SK-N-SH (cell line): ENCODE measurements around the gene SELPLG. TPM values are rescaled to one million over a fixed set of nuclear protein-coding genes. Genes with fewer than 3 reads are reported as not detected.
A peak's percentile ranks its signal among the peaks of the same experiment; 100 is the strongest.

Experiments
- CTCF ChIA-PET: fragments of 300-600, 350-600 bp; formaldehyde crosslinking; extraction: SDS; loops from one replicate; lab custom pipeline; 2021; lab: Yijun Ruan, JAX
- POLR2A ChIA-PET: fragments of 350-600 bp; sonication (Branson Sonifier 250); formaldehyde crosslinking; extraction: SDS; loops from one replicate; lab custom pipeline; 2020; ENCODE audit warnings: antibody characterized with exemption, inconsistent platforms; lab: Yijun Ruan, JAX
- DNase-seq: peaks from one replicate; pipeline ENCODE4 v3.0.0; 2012
- H2AFZ ChIP-seq: fragments of 200-600 bp; sonication (generic); 2 replicates; pipeline ENCODE4 v1.8.1; 2016; ENCODE audit warnings: antibody characterized with exemption, mild to moderate bottlenecking, low read depth
- H3F3A ChIP-seq: fragments of 200-600 bp; sonication (generic); replicated peaks from 2 replicates; pipeline ENCODE3; 2016; ENCODE audit warnings: antibody characterized with exemption, mild to moderate bottlenecking; ENCODE audit not compliant: insufficient read depth
- H3K27ac ChIP-seq, 2 experiments: fragments of 200-500 bp in 1 of 2; fragments of 200-600 bp in 1 of 2; sonication (Bioruptor generic) in 1 of 2; sonication (generic), shearing (Covaris generic) in 1 of 2; 2 replicates each; pipeline versions ENCODE4 v1.5.1 to v1.6.1; 2014 to 2016; ENCODE audit warnings: low read depth in 2 of 2, inconsistent platforms in 1 of 2, low read length in 1 of 2, mild to moderate bottlenecking in 1 of 2, mixed read lengths in 1 of 2
- H3K27me3 ChIP-seq: fragments of 200-600 bp; sonication (generic), shearing (Covaris generic); 2 replicates; pipeline ENCODE4 v1.6.1; 2016; ENCODE audit warnings: mixed run types; ENCODE audit not compliant: insufficient read depth
- H3K36me3 ChIP-seq, 2 experiments: fragments of 200-500 bp in 1 of 2; fragments of 200-600 bp in 1 of 2; sonication (Bioruptor generic) in 1 of 2; sonication (generic) in 1 of 2; replicated peaks in 1 of 2; 2 replicates each; pipeline versions ENCODE3 to v1.5.1; 2014 to 2016; ENCODE audit warnings: low read length in 1 of 2, mild to moderate bottlenecking in 1 of 2; ENCODE audit not compliant: insufficient read depth in 2 of 2, control insufficient read depth in 1 of 2
- H3K4me1 ChIP-seq, 2 experiments: fragments of 200-500 bp in 1 of 2; fragments of 200-600 bp in 1 of 2; sonication (Bioruptor generic) in 1 of 2; sonication (generic), shearing (Covaris generic) in 1 of 2; 2 replicates each; pipeline versions ENCODE4 v1.5.1 to v1.6.1; 2014 to 2016; ENCODE audit warnings: low read depth in 1 of 2, low read length in 1 of 2, mixed run types in 1 of 2; ENCODE audit not compliant: insufficient read depth in 2 of 2, control insufficient read depth in 1 of 2
- H3K4me2 ChIP-seq: fragments of 200-600 bp; sonication (generic), shearing (Covaris generic); 2 replicates; pipeline ENCODE4 v1.6.1; 2017; ENCODE audit warnings: mixed run types
- H3K4me3 ChIP-seq, 2 experiments: fragments of 200-500 bp in 1 of 2; fragments of 200-600 bp in 1 of 2; sonication (Bioruptor generic) in 1 of 2; sonication (generic), shearing (Covaris generic) in 1 of 2; 2 replicates each; pipeline versions ENCODE4 v1.5.1 to v1.8.1; 2014 to 2016; ENCODE audit warnings: low read depth in 2 of 2, inconsistent platforms in 1 of 2, low read length in 1 of 2, mild to moderate bottlenecking in 1 of 2, mixed read lengths in 1 of 2, moderate library complexity in 1 of 2
- H3K79me2 ChIP-seq: fragments of 200-600 bp; sonication (generic); 2 replicates; pipeline ENCODE4 v1.8.1; 2017; ENCODE audit warnings: mild to moderate bottlenecking; ENCODE audit not compliant: insufficient read depth
- H3K9ac ChIP-seq: fragments of 200-600 bp; sonication (generic); 2 replicates; pipeline ENCODE4 v1.6.1; 2017; ENCODE audit warnings: mixed run types
- H3K9me2 ChIP-seq: fragments of 200-600 bp; sonication (generic); 2 replicates; pipeline ENCODE4 v1.6.1; 2017; ENCODE audit warnings: mixed run types
- H3K9me3 ChIP-seq: fragments of 200-600 bp; sonication (generic); 2 replicates; pipeline ENCODE4 v1.6.1; 2017; ENCODE audit warnings: mixed run types, mild to moderate bottlenecking, moderate library complexity
- H4K20me1 ChIP-seq: fragments of 200-600 bp; sonication (generic); 2 replicates; pipeline ENCODE4 v1.6.1; 2017; ENCODE audit warnings: mild to moderate bottlenecking, mixed run types; ENCODE audit not compliant: insufficient read depth
- ELF1 ChIP-seq: IDR thresholded peaks from 2 replicates; pipeline ENCODE4 v1.4.0; 2012
- FOXJ3 ChIP-seq: sonication (generic); formaldehyde crosslinking; IDR thresholded peaks from 2 replicates; pipeline ENCODE4 v1.5.1; 2020; ENCODE audit warnings: mild to moderate bottlenecking, missing genetic modification reagents
- GABPA ChIP-seq: IDR thresholded peaks from 2 replicates; pipeline ENCODE4 v1.4.0; 2012; ENCODE audit warnings: low read depth, mild to moderate bottlenecking
- GATA2 ChIP-seq: sonication (generic); formaldehyde crosslinking; IDR thresholded peaks from 2 replicates; pipeline ENCODE4 v1.5.0; 2020; ENCODE audit warnings: mild to moderate bottlenecking, missing genetic modification reagents
- JUND ChIP-seq: IDR thresholded peaks from 2 replicates; pipeline ENCODE4 v1.4.0; 2012
- MEF2A ChIP-seq: IDR thresholded peaks from 2 replicates; pipeline ENCODE4 v1.4.0; 2012; ENCODE audit warnings: low read depth, borderline replicate concordance
- MXI1 ChIP-seq: IDR thresholded peaks from 2 replicates; pipeline ENCODE4 v1.6.1; 2012; ENCODE audit warnings: mild to moderate bottlenecking, low read depth, low read length, improper control_type of control experiment
- NFIC ChIP-seq: IDR thresholded peaks from 2 replicates; pipeline ENCODE4 v1.4.0; 2012; ENCODE audit warnings: borderline replicate concordance
- NRF1 ChIP-seq: IDR thresholded peaks from 2 replicates; pipeline ENCODE4 v1.6.1; 2012; ENCODE audit warnings: low read depth, mild to moderate bottlenecking, low read length
- SMC3 ChIP-seq: IDR thresholded peaks from 2 replicates; pipeline ENCODE4 v1.6.1; 2012; ENCODE audit warnings: low read depth, low read length, improper control_type of control experiment
- TAF1 ChIP-seq: IDR thresholded peaks from 2 replicates; pipeline ENCODE4 v1.6.1; 2012; ENCODE audit warnings: low read depth, mild to moderate bottlenecking, low read length, moderate library complexity, borderline replicate concordance
- TCF12 ChIP-seq: IDR thresholded peaks from 2 replicates; pipeline ENCODE4 v1.4.0; 2012
- TEAD4 ChIP-seq: IDR thresholded peaks from 2 replicates; pipeline ENCODE4 v1.4.0; 2012; ENCODE audit warnings: mild to moderate bottlenecking, borderline replicate concordance; ENCODE audit not compliant: insufficient read depth
- USF1 ChIP-seq: IDR thresholded peaks from 2 replicates; pipeline ENCODE4 v1.4.0; 2012; ENCODE audit warnings: low read depth, borderline replicate concordance
- USF2 ChIP-seq: fragments of 150-350 bp; IDR thresholded peaks from 2 replicates; pipeline ENCODE4 v1.6.1; 2017; ENCODE audit warnings: antibody characterized with exemption, low read length, low read depth, borderline replicate concordance
- ZBTB33 ChIP-seq: IDR thresholded peaks from 2 replicates; pipeline ENCODE4 v1.4.0; 2012; ENCODE audit warnings: low read depth, borderline replicate concordance
- WGBS: methylation state at CpG from one replicate; pipeline ENCODE4 v1.1.6; 2017; ENCODE audit warnings: low lambda C conversion rate; 5-methylcytosine and 5-hydroxymethylcytosine counted together
- polyA plus RNA-seq, 3 experiments: library from polyadenylated mRNA; depleted of rRNA; stranded (reverse); fragments of >200 nt; gene quantifications; 2 replicates each; pipeline ENCODE4 v1.2.3, GENCODE V29; 2012
- TF ChIP-seq, protein P1 (sequence below): IDR thresholded peaks from 2 replicates; pipeline ENCODE4 v1.4.0; 2012; ENCODE audit warnings: low read depth
- TF ChIP-seq, protein P2 (sequence below): fragments of 150-350 bp; IDR thresholded peaks from 2 replicates; pipeline ENCODE4 v1.6.1; 2016; ENCODE audit warnings: mild to moderate bottlenecking, low read depth, low read length
- TF ChIP-seq, protein P3 (sequence below): IDR thresholded peaks from 2 replicates; pipeline ENCODE4; 2012

SELPLG gene
- polyA plus RNA-seq, 1 of the 3 experiments (the other 2 are of a cell fraction): 2.8 TPM

- no peak for TF ChIP-seq FOXJ3 (CRISPR knock-in tag)
- no peak for TF ChIP-seq MXI1
- no peak for TF ChIP-seq TCF12
- no peak for TF ChIP-seq TAF1
Observed at GRCh38 chr12:108681317-108681716, 47.6 kb upstream of the SELPLG start (continued).

- WGBS: 100% methylated on average over 1 of the region's 1 CpG
- ChIA-PET CTCF (interaction anchor here (1.6 to 2.7 kb wide), 4 partner anchors 10 to 124 kb away, joined by 3 to 10 read pairs (median 6); no protein-coding TSS in a partner anchor), POLR2A (interaction anchor here (0.7 kb wide), 1 partner anchor 171 kb away, joined by 3 read pairs; no protein-coding TSS in a partner anchor)
- Histone ChIP-seq H4K20me1 (peaks cover 64% of the 10 kb centered on the region), H3K4me2 (no peak overlapping the region), H2AFZ (no peak overlapping the region), H3K4me1 (peaks cover 1 to 24% of the 10 kb centered on the region in 2 experiments; a peak in 2 of 4 replicates), H3K27me3 (no peaks in the 10 kb centered on the region), H3K79me2 (peaks cover 100% of the 10 kb centered on the region), H3F3A (peaks cover 53% of the 10 kb centered on the region), H3K4me3 (no peak overlapping the region), H3K27ac (0 out of 4 replicates have a peak overlapping the region, but pooled peaks of 1 of the 2 experiments have one; percentile 20), H3K9me3 (no peaks in the 10 kb centered on the region), H3K36me3 (peaks cover 11 to 65% of the 10 kb centered on the region in 2 experiments), H3K9ac (no peak overlapping the region), H3K9me2 (no peaks in the 10 kb centered on the region)
- TF ChIP-seq NRF1 (no peak), USF2 (no peak), SMC3 (no peak), ELF1 (no peak), GABPA (no peak), GATA2 (CRISPR knock-in tag) (no peak), NFIC (no peak), TAF1 (no peak), TCF12 (no peak), TEAD4 (no peak), ZBTB33 (no peak), USF1 (no peak), MEF2A (no peak), JUND (no peak)
- TF ChIP-seq, protein P1, sequence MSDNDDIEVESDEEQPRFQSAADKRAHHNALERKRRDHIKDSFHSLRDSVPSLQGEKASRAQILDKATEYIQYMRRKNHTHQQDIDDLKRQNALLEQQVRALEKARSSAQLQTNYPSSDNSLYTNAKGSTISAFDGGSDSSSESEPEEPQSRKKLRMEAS: no peak
- TF ChIP-seq, protein P2, sequence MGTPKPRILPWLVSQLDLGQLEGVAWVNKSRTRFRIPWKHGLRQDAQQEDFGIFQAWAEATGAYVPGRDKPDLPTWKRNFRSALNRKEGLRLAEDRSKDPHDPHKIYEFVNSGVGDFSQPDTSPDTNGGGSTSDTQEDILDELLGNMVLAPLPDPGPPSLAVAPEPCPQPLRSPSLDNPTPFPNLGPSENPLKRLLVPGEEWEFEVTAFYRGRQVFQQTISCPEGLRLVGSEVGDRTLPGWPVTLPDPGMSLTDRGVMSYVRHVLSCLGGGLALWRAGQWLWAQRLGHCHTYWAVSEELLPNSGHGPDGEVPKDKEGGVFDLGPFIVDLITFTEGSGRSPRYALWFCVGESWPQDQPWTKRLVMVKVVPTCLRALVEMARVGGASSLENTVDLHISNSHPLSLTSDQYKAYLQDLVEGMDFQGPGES: no peak
- TF ChIP-seq, protein P3, sequence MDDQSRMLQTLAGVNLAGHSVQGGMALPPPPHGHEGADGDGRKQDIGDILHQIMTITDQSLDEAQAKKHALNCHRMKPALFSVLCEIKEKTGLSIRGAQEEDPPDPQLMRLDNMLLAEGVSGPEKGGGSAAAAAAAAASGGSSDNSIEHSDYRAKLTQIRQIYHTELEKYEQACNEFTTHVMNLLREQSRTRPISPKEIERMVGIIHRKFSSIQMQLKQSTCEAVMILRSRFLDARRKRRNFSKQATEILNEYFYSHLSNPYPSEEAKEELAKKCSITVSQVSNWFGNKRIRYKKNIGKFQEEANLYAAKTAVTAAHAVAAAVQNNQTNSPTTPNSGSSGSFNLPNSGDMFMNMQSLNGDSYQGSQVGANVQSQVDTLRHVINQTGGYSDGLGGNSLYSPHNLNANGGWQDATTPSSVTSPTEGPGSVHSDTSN: no peak
- no peak for DNase-seq
Observed at GRCh38 chr12:108679106-108679681, 45.5 kb upstream of the SELPLG start.
